GM12865 (cell line): ENCODE results near the gene FAM114A2.

Source experiments
- DNase-seq: peaks from one replicate; pipeline ENCODE4 v3.0.0; 2010; ENCODE audit warnings: low read depth
- H3K4me3 ChIP-seq: 2 replicates; pipeline ENCODE4 v1.5.1; 2011; ENCODE audit warnings: mild to moderate bottlenecking, low read depth, low read length, control low read depth
- TF ChIP-seq, protein P1 (sequence below): IDR thresholded peaks from 2 replicates; pipeline ENCODE4 v1.5.1; 2011; ENCODE audit warnings: low read length, control low read depth, low read depth, inconsistent platforms; ENCODE audit not compliant: insufficient read depth; ENCODE audit errors: missing control alignments

FAM114A2 gene

DNA sequence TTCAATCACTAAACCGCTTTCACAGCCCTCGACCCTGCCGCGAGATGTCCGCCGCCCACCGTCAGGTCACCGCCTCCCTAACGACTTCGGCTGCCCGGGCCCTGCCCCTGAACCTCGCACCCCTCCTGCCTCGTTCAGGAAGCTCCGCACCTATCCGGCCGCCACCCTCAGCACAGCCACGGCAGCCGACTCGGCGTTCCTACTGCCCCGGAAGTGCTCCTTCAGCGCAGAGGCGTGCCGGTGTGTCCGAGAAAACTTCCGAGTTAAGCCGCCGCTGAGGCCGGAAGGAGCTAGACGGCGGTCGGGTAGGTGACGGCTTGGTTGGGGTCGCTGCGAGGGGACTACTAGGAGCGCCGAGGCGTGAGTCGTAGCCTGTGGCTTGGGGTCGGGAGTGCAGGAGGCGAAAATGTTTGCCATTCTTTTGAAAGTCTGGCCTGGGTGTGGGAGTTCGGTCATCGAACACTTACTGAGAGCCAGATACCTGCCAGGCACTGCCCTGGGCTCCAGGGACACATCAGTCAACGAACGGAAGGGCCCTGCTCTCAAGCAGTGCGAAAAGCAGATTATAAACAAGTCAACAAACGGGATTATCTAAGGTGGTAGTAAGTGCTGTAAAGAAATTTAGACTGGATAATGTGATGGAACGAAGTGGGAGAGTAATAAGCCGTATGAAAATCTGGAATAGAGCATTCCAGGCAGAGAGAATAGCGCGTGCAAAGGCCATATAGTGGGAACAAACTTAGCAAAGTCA lies at the start of gene FAM114A2, which contains the start of gene MFAP3:
Gene FAM114A2 (minus strand): TSS at position 204 of the 751 bp plus-strand sequence. CDS start 3,957 bp downstream, outside the sequence.
Gene MFAP3 (plus strand): TSS at position 261 of the 751 bp plus-strand sequence. CDS start 10,756 bp downstream, outside the sequence.
- peak; percentile 96 for DNase-seq
- TF ChIP-seq, protein P1, sequence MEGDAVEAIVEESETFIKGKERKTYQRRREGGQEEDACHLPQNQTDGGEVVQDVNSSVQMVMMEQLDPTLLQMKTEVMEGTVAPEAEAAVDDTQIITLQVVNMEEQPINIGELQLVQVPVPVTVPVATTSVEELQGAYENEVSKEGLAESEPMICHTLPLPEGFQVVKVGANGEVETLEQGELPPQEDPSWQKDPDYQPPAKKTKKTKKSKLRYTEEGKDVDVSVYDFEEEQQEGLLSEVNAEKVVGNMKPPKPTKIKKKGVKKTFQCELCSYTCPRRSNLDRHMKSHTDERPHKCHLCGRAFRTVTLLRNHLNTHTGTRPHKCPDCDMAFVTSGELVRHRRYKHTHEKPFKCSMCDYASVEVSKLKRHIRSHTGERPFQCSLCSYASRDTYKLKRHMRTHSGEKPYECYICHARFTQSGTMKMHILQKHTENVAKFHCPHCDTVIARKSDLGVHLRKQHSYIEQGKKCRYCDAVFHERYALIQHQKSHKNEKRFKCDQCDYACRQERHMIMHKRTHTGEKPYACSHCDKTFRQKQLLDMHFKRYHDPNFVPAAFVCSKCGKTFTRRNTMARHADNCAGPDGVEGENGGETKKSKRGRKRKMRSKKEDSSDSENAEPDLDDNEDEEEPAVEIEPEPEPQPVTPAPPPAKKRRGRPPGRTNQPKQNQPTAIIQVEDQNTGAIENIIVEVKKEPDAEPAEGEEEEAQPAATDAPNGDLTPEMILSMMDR = no peak
- H3K4me3 ChIP-seq = peak within 1 kb of the TSS; percentile 99

DNA sequence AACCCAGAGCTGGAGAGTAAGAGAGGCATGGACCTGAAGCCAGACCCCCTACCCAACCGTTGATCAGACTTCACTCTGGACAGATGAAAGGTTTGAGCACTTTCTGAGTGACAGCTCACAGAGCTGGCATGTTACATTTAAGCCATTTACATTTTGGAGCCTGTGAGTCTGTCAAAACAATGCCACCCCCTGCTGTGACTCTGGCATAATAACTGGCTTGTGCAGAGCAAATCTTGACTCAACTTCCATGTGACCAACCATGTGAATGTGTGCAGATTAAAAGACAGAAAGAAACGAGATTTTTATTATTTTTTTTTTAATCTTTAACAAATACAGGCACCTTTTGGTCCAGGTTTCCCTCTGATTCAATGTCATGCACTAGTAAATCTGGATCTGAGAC lies 48.5 kb upstream of the FAM114A2 start:
- no peak overlapping the region for H3K4me3 ChIP-seq
- no peak for DNase-seq
- TF ChIP-seq, protein P1 = no peak

- no peak overlapping the region for H3K4me3 ChIP-seq
- no peak for DNase-seq
- TF ChIP-seq, protein P1 = no peak
These were observed 47.9 kb upstream of the FAM114A2 start for GRCh38 chr5:154086641-154087040.

- H3K4me3 ChIP-seq = no peak overlapping the region
- no peak for DNase-seq
- TF ChIP-seq, protein P1 = no peak
These were observed 47.4 kb upstream of the FAM114A2 start for GRCh38 chr5:154086146-154086545.

- no peak overlapping the region for H3K4me3 ChIP-seq
- DNase-seq = no peak
- TF ChIP-seq, protein P1 = no peak
These were observed 45.4 kb upstream of the FAM114A2 start for GRCh38 chr5:154084062-154084639.

GRCh38 chr5:154081246-154081645 lies 42.5 kb upstream of the FAM114A2 start:
- TF ChIP-seq, protein P1 = no peak
- no peak for DNase-seq
- no peak overlapping the region for H3K4me3 ChIP-seq
